HFFc6 (cell line): Measurements from ENCODE around the gene ANGPTL4. TPM values are rescaled to one million over a fixed set of nuclear protein-coding genes. Genes with fewer than 3 reads are reported as not detected.
A peak's percentile ranks its signal among the peaks of the same experiment; 100 is the strongest.

Source experiments
- DNase-seq: peaks from one replicate; pipeline ENCODE4 v3.0.0-alpha.2; 2018
- H3K27ac Mint-ChIP-seq: 2 replicates; pipeline ENCODE4 v1.8.0; 2020; ENCODE audit warnings: mild to moderate bottlenecking, mixed read lengths
- H3K27me3 Mint-ChIP-seq: 2 replicates; pipeline ENCODE4 v1.8.0; 2021; ENCODE audit warnings: mild to moderate bottlenecking, moderate library complexity, mixed read lengths; ENCODE audit not compliant: insufficient read depth
- H3K36me3 Mint-ChIP-seq: 2 replicates; pipeline ENCODE4 v1.8.0; 2021; ENCODE audit warnings: low read depth, mixed read lengths
- H3K4me1 Mint-ChIP-seq: 2 replicates; pipeline ENCODE4 v1.8.0; 2020; ENCODE audit warnings: low read depth, mixed read lengths
- H3K4me3 Mint-ChIP-seq: 2 replicates; pipeline ENCODE4 v1.8.0; 2020; ENCODE audit warnings: mild to moderate bottlenecking, moderate library complexity, mixed read lengths
- H3K9me3 Mint-ChIP-seq: 2 replicates; pipeline ENCODE4 v1.8.0; 2020; ENCODE audit warnings: mild to moderate bottlenecking, mixed read lengths
- total RNA-seq, 6 experiments: library from RNA; stranded (reverse); fragmentation: NEBNext Ultra II Directional; extraction: Animal tissue kit (Norgen Biotek cat#: 25700); gene quantifications; 2 replicates in 1 of 6; 3 replicates in 5 of 6; pipeline ENCODE4 v1.2.3, GENCODE V29; 2021
- TF ChIP-seq, protein P1 (sequence below): fragments of 200-600 bp; sonication (generic); IDR thresholded peaks from 2 replicates; pipeline ENCODE4 v1.5.0; 2021; ENCODE audit warnings: antibody characterized with exemption, mild to moderate bottlenecking

ANGPTL4 gene
- total RNA-seq, 6 experiments from 2014 or later: 1.5 to 9.8 (median 2.0) TPM

DNA sequence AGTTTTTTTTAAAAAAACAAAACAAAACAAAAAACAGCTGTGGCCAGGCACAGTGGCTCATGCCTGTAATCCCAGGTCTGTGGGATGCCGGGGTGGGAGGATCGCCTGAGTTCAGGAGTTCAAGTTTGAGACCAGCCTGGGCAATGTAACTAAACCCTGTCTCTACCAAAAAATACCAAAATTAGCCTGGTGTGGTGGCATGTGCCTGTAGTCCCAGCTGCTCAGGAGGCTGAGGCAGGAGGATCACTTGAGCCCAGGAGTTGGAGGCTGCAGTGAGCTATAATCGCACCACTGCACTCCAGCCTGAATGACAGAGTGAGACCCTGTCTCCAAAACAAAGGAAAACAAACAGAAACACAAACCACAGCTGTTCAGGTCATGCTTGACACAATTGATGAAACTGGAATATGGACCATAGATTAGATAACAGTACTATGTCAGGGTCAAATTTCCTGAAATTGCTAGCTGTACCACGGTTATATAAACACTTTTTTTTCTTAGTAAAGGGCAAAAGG is 6.9 kb upstream of the ANGPTL4 start:
- Mint-ChIP-seq H3K27me3 (peaks cover 2% of the 10 kb centered on the region), H3K36me3 (peaks cover 5% of the 10 kb centered on the region), H3K4me1 (peaks cover 37% of the 10 kb centered on the region), H3K9me3 (peaks cover 5% of the 10 kb centered on the region), H3K27ac (no peak overlapping the region), H3K4me3 (no peak overlapping the region)
- no peak for DNase-seq
- TF ChIP-seq, protein P1, sequence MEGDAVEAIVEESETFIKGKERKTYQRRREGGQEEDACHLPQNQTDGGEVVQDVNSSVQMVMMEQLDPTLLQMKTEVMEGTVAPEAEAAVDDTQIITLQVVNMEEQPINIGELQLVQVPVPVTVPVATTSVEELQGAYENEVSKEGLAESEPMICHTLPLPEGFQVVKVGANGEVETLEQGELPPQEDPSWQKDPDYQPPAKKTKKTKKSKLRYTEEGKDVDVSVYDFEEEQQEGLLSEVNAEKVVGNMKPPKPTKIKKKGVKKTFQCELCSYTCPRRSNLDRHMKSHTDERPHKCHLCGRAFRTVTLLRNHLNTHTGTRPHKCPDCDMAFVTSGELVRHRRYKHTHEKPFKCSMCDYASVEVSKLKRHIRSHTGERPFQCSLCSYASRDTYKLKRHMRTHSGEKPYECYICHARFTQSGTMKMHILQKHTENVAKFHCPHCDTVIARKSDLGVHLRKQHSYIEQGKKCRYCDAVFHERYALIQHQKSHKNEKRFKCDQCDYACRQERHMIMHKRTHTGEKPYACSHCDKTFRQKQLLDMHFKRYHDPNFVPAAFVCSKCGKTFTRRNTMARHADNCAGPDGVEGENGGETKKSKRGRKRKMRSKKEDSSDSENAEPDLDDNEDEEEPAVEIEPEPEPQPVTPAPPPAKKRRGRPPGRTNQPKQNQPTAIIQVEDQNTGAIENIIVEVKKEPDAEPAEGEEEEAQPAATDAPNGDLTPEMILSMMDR: no peak

DNA sequence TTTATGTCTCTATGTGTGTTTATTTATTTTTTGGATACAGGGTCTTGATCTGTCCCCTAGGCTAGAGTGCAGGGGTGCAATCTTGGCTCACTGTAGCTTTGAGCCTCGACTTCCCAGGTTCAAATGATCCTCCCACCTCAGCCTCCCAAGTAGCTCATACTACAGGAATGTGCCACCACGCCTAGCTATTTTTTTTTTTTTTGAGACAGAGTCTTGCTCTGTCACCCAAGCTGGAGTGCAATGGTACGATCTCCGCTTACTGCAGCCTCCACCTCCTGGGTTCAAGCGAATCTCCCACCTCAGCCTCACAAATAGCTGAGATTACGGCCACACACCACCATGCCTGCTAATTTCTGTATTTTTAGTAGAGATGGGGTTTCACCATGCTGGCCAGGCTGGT is 5.0 kb upstream of the ANGPTL4 start:
- Mint-ChIP-seq H3K4me3 (no peak overlapping the region), H3K4me1 (peaks cover 44% of the 10 kb centered on the region), H3K27me3 (peaks cover 2% of the 10 kb centered on the region), H3K9me3 (peaks cover 5% of the 10 kb centered on the region), H3K27ac (no peak overlapping the region), H3K36me3 (peaks cover 5% of the 10 kb centered on the region)
- no peak for DNase-seq
- TF ChIP-seq, protein P1: no peak

DNA sequence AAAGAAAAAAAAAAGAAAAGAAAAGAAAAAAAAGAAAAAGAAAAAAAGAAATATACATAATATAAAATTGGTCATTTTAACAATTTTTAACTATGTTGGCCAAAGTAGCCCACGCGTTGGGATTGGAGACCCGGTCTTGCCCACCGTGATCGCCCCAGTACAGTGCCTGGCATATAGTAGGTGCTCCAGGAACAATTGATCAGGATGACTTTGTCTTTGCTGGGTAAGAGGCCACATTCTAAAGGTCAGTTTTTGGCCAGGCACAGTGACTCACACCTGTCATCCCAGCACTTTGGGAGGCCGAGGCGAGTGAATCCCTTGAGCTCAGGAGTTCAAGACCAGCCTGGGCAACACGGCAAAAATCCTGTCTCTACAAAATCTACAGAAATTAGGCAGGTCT is 3.8 kb upstream of the ANGPTL4 start:
- H3K27ac Mint-ChIP-seq: no peak overlapping the region
- peaks cover 2% of the 10 kb centered on the region for H3K27me3 Mint-ChIP-seq
- peaks cover 5% of the 10 kb centered on the region for H3K9me3 Mint-ChIP-seq
- TF ChIP-seq, protein P1: no peak
- DNase-seq: no peak
- H3K4me1 Mint-ChIP-seq: peaks cover 37% of the 10 kb centered on the region
- peaks cover 5% of the 10 kb centered on the region for H3K36me3 Mint-ChIP-seq
- no peak overlapping the region for H3K4me3 Mint-ChIP-seq

- TF ChIP-seq, protein P1: no peak
- Mint-ChIP-seq H3K36me3 (no peaks in the 10 kb centered on the region), H3K9me3 (no peaks in the 10 kb centered on the region), H3K27me3 (peaks cover 2% of the 10 kb centered on the region), H3K4me1 (peaks cover 32% of the 10 kb centered on the region), H3K27ac (peak overlapping the region; percentile 77), H3K4me3 (peak overlapping the region; percentile 69)
- DNase-seq: peak; percentile 98
Measured at GRCh38 chr19:8361921-8362793, 1.8 kb upstream of the ANGPTL4 start.

DNA sequence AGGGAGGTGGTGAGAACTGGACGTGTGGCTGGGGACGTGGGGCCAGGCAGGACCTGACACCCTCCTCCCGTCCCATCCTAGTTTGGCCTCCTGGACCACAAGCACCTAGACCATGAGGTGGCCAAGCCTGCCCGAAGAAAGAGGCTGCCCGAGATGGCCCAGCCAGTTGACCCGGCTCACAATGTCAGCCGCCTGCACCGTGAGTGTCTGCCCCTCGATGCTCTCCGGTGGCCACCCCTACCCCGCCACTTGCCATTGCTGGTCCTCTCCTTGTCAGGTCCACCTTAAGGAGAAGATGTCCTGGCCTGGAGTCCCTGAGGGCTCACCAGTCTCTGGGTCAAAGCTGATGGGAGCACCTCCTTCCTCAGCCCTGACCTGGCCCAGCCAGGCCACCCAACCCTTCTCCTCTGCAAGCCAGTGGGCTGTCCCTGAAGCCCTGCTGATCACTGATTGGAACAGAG is 2.2 kb downstream of the ANGPTL4 start:
- Mint-ChIP-seq H3K27me3 (peaks cover 2% of the 10 kb centered on the region), H3K4me3 (no peak overlapping the region), H3K36me3 (no peaks in the 10 kb centered on the region), H3K4me1 (peaks cover 46% of the 10 kb centered on the region), H3K27ac (no peak overlapping the region), H3K9me3 (no peaks in the 10 kb centered on the region)
- no peak for DNase-seq
- TF ChIP-seq, protein P1: no peak
